OCI-LY1 (cell line): ENCODE results near the gene SYTL5.

Experiments
- H2AFZ ChIP-seq: fragments of 200-600 bp; sonication (generic), shearing (Covaris generic); 2 replicates; pipeline ENCODE4 v1.6.0; 2014; ENCODE audit warnings: antibody characterized with exemption, mild to moderate bottlenecking, low read length
- H3F3A ChIP-seq: fragments of 200-600 bp; sonication (generic), shearing (Covaris generic); 2 replicates; pipeline ENCODE4 v1.6.0; 2014; ENCODE audit warnings: mild to moderate bottlenecking, antibody characterized with exemption, low read length, moderate library complexity; ENCODE audit not compliant: insufficient read depth
- H3K27ac ChIP-seq: fragments of 200-600 bp; sonication (generic); 2 replicates; pipeline ENCODE4 v1.5.1; 2014; ENCODE audit warnings: low read length, mixed run types, mild to moderate bottlenecking, low read depth; ENCODE audit not compliant: poor library complexity, severe bottlenecking
- H3K27me3 ChIP-seq: fragments of 200-600 bp; sonication (generic); 2 replicates; pipeline ENCODE4 v1.6.0; 2014; ENCODE audit warnings: antibody characterized with exemption, mild to moderate bottlenecking, low read length, moderate library complexity; ENCODE audit not compliant: insufficient read depth
- H3K36me3 ChIP-seq: fragments of 200-600 bp; sonication (generic); 2 replicates; pipeline ENCODE4 v1.6.1; 2014; ENCODE audit warnings: mild to moderate bottlenecking, antibody characterized with exemption, low read length, moderate library complexity, mixed read lengths; ENCODE audit not compliant: insufficient read depth
- H3K4me1 ChIP-seq: fragments of 200-600 bp; sonication (generic); 2 replicates; pipeline ENCODE4 v1.5.1; 2014; ENCODE audit warnings: mild to moderate bottlenecking, low read length, moderate library complexity; ENCODE audit not compliant: insufficient read depth, severe bottlenecking
- H3K4me2 ChIP-seq: fragments of 200-600 bp; sonication (generic), shearing (Covaris generic); 2 replicates; pipeline ENCODE4 v1.6.1; 2014; ENCODE audit warnings: low read length
- H3K4me3 ChIP-seq: fragments of 200-600 bp; sonication (generic); 2 replicates; pipeline ENCODE4 v1.5.1; 2014; ENCODE audit warnings: low read length, low read depth, mild to moderate bottlenecking, mixed read lengths; ENCODE audit not compliant: poor library complexity, severe bottlenecking
- H3K79me2 ChIP-seq: fragments of 200-600 bp; shearing (Covaris generic); 2 replicates; pipeline ENCODE4 v1.6.1; 2016; ENCODE audit warnings: mixed run types, low read length, mixed read lengths; ENCODE audit not compliant: insufficient read depth
- H3K9ac ChIP-seq: fragments of 200-600 bp; sonication (generic), shearing (Covaris generic); 2 replicates; pipeline ENCODE4 v1.6.1; 2014; ENCODE audit warnings: mild to moderate bottlenecking, low read length, mixed read lengths
- H3K9me2 ChIP-seq: fragments of 200-600 bp; sonication (generic), shearing (Covaris generic); 2 replicates; pipeline ENCODE4 v1.6.1; 2014; ENCODE audit warnings: low read depth, mild to moderate bottlenecking, low read length, mixed read lengths
- H3K9me3 ChIP-seq: fragments of 200-600 bp; shearing (Covaris generic); 2 replicates; pipeline ENCODE4 v1.6.1; 2014; ENCODE audit warnings: low read length, mixed read lengths
- H4K20me1 ChIP-seq: fragments of 200-600 bp; sonication (generic), shearing (Covaris generic); 2 replicates; pipeline ENCODE4 v1.6.0; 2016; ENCODE audit warnings: mild to moderate bottlenecking, low read length; ENCODE audit not compliant: insufficient read depth
- CTCF ChIP-seq: fragments of 200-600 bp; sonication (generic), shearing (Covaris generic); IDR thresholded peaks from 2 replicates; pipeline ENCODE4 v1.5.1; 2017; ENCODE audit warnings: mild to moderate bottlenecking, antibody characterized with exemption, low read length, moderate library complexity, mixed read lengths
- EZH2 ChIP-seq: fragments of 200-600 bp; sonication (generic), shearing (Covaris generic); IDR thresholded peaks from 2 replicates; pipeline ENCODE4 v1.8.0; 2017; ENCODE audit warnings: borderline replicate concordance, mixed run types, mild to moderate bottlenecking, antibody characterized with exemption, low read length, moderate library complexity, mixed read lengths

SYTL5 gene

GRCh38 chrX:38050806-38051205 lies 44.5 kb downstream of the SYTL5 start:
- Histone ChIP-seq H3F3A (no peaks in the 10 kb centered on the region), H3K4me2 (no peak overlapping the region), H3K9me3 (no peaks in the 10 kb centered on the region), H4K20me1 (no peaks in the 10 kb centered on the region), H3K4me3 (no peak overlapping the region), H3K9ac (no peak overlapping the region), H3K36me3 (no peaks in the 10 kb centered on the region), H3K79me2 (no peaks in the 10 kb centered on the region), H3K4me1 (no peaks in the 10 kb centered on the region), H3K9me2 (no peaks in the 10 kb centered on the region), H2AFZ (no peak overlapping the region), H3K27ac (no peak overlapping the region), H3K27me3 (no peaks in the 10 kb centered on the region)
- no peak for TF ChIP-seq EZH2

- Histone ChIP-seq H3K4me2 (no peak overlapping the region), H3K27me3 (no peaks in the 10 kb centered on the region)
Observed at GRCh38 chrX:38052096-38052495, 45.7 kb downstream of the SYTL5 start.

GRCh38 chrX:38055170-38055847 lies 49.0 kb downstream of the SYTL5 start:
- Histone ChIP-seq H3K9me3 (no peaks in the 10 kb centered on the region), H2AFZ (no peak overlapping the region), H3K27ac (no peak overlapping the region), H3K79me2 (no peaks in the 10 kb centered on the region), H3K9me2 (no peaks in the 10 kb centered on the region), H3K36me3 (no peaks in the 10 kb centered on the region), H3K9ac (no peak overlapping the region), H3K4me1 (no peaks in the 10 kb centered on the region), H3K4me3 (no peak overlapping the region), H4K20me1 (no peaks in the 10 kb centered on the region), H3K27me3 (no peaks in the 10 kb centered on the region), H3K4me2 (no peak overlapping the region), H3F3A (no peaks in the 10 kb centered on the region)
- no peak for TF ChIP-seq CTCF
- TF ChIP-seq EZH2, result no peak

More at GRCh38 chrX:38052096-38052495, 45.7 kb downstream of the SYTL5 start:
- Histone ChIP-seq H3F3A (no peaks in the 10 kb centered on the region), H3K9ac (no peak overlapping the region), H3K4me3 (no peak overlapping the region), H3K27ac (no peak overlapping the region), H4K20me1 (no peaks in the 10 kb centered on the region), H3K9me3 (no peaks in the 10 kb centered on the region), H3K79me2 (no peaks in the 10 kb centered on the region), H3K4me1 (no peaks in the 10 kb centered on the region), H2AFZ (no peak overlapping the region), H3K36me3 (no peaks in the 10 kb centered on the region), H3K9me2 (no peaks in the 10 kb centered on the region)
- TF ChIP-seq CTCF (no peak), EZH2 (no peak)

- Histone ChIP-seq H3K4me1 (no peaks in the 10 kb centered on the region), H3K9me3 (no peaks in the 10 kb centered on the region), H3K27ac (no peak overlapping the region), H3K4me2 (no peak overlapping the region), H4K20me1 (no peaks in the 10 kb centered on the region), H3K9me2 (no peaks in the 10 kb centered on the region), H2AFZ (no peak overlapping the region), H3K36me3 (no peaks in the 10 kb centered on the region), H3F3A (no peaks in the 10 kb centered on the region), H3K4me3 (no peak overlapping the region), H3K27me3 (no peaks in the 10 kb centered on the region), H3K9ac (no peak overlapping the region), H3K79me2 (no peaks in the 10 kb centered on the region)
- TF ChIP-seq CTCF (no peak), EZH2 (no peak)
Observed at GRCh38 chrX:38060331-38060878, 54.1 kb downstream of the SYTL5 start.
